Activated CD4-positive, alpha-beta T cell treated with anti-CD3 and anti-CD28 coated beads, Interleukin-2, amount 50 U/mL, for 24 hours (primary cell): ENCODE data around the gene ALPP.
"Not testable (repeated sequence)": the region's sequence is repeated elsewhere in the genome, so short reads cannot be mapped to it uniquely, and the experiment has no call there.

Source experiments
- DNase-seq, 2 donors: peaks; one replicate each; pipeline ENCODE4 v3.0.0-alpha.2; 2020; ENCODE audit warnings: low read depth in 1 of 2, low spot score in 1 of 2

ALPP gene

DNA sequence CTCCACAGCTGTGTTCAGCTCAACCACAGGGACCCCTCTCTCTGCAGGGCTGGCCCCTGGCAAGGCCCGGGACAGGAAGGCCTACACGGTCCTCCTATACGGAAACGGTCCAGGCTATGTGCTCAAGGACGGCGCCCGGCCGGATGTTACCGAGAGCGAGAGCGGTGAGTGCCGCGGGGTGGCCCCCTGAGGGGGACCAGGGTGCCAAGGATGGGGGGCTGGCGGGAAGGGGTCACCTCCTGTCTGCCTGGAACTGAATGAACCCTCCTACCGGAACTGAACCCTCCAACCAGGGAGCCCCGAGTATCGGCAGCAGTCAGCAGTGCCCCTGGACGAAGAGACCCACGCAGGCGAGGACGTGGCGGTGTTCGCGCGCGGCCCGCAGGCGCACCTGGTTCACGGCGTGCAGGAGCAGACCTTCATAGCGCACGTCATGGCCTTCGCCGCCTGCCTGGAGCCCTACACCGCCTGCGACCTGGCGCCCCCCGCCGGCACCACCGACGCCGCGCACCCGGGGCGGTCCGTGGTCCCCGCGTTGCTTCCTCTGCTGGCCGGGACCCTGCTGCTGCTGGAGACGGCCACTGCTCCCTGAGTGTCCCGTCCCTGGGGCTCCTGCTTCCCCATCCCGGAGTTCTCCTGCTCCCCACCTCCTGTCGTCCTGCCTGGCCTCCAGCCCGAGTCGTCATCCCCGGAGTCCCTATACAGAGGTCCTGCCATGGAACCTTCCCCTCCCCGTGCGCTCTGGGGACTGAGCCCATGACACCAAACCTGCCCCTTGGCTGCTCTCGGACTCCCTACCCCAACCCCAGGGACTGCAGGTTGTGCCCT is 2.9 kb downstream of the ALPP start:
- not testable (repeated sequence) for DNase-seq

- no peak for DNase-seq
Observed at GRCh38 chr2:232382331-232383225, 4.0 kb downstream of the ALPP start.

- no peak for DNase-seq
Observed at GRCh38 chr2:232384466-232384865, 5.9 kb downstream of the ALPP start.

- not testable (repeated sequence) for DNase-seq
Observed at GRCh38 chr2:232385058-232385457, 6.5 kb downstream of the ALPP start.

DNA sequence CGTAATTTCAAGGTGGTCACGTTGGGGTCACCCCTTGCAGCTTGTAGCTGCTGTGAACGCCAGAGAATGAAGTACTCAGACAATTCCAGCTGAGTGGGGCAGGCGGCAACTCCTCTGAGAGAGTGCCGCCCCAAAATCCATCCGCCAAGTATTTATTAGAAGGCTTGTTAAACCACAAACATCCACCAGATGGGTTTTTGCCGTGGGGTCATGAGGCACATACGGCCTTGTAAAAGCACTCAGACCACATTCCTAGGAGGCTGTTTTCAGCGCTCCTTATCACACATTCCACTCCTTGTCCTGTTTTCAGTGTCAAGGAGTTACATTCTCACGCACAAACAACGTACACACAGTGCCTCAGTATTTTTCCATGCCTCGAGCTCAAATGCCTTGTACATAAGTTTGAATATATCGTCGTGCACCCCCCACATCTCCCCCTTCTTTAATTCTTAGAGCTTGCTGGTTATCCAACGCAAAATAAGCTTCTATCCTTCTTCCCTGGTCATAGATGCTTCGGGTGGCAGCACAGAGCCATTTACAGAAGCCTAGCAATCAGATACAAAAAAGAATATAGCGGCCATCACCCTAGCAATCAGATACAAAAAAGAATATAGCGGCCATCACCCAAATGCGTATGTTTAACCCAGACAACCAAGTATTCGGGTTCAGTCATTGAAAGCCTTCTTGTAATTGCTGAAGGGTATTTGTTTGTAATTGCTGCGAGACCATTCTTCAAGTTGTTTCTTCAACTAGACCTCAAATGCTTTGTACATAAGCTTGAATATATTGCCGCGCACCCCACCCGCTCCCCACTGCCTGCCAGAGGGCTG is 7.3 kb downstream of the ALPP start:
- no peak for DNase-seq

DNA sequence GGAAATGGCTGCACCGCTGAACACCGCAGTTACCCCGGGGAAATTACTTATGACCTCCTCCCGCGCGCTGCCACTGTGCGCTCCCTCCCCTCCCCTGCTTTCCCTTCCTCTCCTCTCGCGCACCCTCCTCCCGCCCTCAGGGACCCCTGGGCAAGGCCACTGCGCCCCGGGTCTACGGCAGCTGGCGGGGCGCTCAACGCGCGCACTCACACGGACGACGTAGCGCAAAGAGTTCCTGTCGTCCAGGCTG is 7.9 kb downstream of the ALPP start:
- DNase-seq, result no peak

GRCh38 chr2:232386740-232387450 is 8.3 kb downstream of the ALPP start:
- DNase-seq, result no peak

- no peak for DNase-seq
Observed at GRCh38 chr2:232387451-232388171, 9.1 kb downstream of the ALPP start.

DNA sequence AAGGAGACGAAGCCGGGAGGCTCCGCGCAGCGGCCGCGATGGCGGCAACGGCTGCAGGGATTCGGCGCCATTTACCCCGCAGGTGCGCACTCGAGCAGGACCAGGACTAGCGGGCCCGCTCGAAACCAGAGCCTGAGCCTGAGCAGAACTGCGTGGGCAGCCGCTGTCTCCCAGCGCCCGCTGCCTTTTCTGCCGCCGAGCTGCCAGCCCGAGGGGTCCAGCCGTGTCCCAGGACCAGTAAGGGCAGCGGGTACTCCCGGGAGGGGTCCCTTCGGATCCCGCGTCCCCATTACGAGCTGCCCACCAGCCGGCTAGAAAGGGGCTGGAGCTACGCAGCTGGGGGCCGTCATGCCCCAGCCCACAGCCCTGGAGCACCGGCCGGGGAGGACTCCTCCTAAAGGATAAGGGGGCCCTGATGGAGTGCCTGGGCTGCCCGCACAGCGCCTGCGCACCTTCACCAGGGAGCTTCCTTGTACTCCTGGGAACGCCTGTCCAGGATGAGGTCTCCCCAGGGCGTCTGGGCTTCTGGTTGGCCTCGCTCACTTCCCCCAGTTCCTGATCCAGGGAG is 9.9 kb downstream of the ALPP start:
- DNase-seq, result no peak

DNA sequence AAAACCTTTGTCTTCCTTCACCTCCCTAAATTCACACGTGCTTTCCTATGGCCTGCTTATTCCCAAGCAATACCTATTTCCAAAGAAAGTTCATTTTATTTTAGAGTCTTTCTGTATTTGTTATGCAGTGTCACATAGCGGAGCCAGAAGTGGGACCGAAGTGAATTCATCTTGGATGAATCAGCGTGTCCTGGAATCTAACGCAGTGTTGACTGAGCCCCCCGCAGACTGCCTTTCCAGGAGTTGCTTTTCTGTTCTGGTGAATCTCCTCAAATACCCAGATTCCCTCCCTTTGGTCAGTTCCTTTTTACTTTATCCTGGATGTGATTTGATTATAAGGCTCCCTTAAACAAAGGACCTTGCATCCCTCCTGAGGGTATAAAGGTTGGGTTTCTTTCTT is 10.8 kb downstream of the ALPP start:
- DNase-seq, result no peak

GRCh38 chr2:232390661-232391060 is 12.1 kb downstream of the ALPP start:
- no peak for DNase-seq

DNA sequence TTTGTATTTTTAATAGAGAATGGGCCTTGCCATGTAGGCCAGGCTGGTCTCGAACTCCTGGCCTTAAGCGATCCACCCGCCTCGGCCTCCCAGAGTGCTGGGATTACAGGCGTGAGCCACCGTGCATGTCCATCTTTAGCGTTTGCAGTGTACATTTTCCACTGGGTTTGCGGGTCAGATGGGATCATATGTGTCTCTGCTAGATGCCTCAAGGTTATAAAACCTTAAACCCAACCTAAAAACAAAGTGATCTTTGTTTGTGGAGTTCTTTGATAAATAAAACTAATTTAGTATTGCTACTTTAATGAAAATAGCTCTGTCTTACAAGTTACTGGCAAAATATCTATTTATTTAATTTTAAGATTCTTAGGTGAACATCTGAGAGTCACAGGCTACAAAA is 15.0 kb downstream of the ALPP start:
- DNase-seq, result no peak

DNA sequence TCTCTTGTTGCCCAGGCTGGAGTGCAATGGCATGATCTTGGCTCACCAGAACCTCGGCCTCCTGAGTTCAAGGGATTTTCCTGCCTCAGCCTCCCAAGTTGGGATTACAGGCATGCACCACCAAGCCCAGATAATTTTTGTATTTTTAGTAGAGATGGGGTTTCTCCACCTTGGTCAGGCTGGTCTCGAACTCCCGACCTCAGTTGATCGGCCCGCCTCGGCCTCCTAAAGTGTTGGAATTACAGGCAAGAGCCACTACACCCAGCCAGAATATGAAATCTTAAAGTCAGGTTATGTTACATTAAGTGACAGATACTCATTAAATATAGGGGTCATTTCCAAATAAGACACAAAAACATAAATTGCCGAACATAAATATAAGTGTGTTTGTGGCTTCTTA is 15.9 kb downstream of the ALPP start:
- not testable (repeated sequence) for DNase-seq

GRCh38 chr2:232395586-232395985 is 17.0 kb downstream of the ALPP start:
- no peak for DNase-seq

DNA sequence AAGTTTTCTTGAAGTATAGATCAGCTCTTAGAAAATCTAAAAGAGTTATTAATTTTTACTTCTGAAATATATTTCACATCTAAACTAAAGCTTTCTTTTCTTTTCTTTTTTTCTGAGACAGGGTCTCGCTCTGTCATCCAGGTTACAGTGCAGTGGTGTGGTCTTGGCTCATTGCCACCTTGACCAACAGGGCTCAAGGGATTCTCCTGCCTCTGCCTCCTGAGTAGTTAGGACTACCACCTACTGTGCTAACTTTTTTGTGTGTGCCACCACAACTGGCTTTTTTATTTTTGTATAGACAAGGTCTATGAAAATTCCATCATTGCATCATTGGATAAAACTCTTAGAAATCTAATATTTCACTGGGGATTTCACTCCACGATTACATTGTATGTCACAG is 18.1 kb downstream of the ALPP start:
- DNase-seq, result no peak

DNA sequence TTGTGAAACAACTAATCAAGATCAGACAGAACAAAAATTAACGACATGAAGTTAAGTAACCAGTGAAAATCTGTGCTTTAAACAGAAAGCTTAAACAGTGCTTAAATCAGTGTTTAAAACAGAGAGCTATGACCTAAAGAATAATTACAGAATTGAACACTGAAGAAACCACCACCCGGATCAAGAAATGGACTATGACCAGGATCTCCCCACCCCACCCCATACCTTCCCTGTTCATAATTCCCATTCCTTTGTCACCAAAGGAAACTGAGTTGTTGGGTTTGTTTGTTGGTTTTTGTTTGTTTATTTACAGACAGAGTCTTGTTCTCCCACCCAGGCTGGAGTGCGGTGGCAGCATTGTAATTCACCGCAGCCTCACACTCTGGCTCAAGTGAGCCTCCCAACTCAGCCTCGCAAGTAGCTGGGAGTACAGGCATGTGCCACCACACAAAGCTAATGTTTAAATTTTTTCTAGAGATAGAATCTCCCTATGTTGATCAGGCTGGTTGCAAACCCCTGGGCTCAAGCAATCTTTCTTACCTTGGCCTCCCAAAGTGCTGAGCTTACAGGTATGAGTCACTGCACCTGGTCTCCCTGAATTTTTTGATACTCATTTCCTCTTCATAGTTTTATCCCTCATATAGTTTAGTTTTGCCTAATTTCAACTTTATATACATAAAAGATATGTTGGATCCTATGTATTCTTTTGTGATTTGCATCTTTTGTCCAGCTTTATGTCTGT is 19.9 kb downstream of the ALPP start:
- DNase-seq, result no peak

DNA sequence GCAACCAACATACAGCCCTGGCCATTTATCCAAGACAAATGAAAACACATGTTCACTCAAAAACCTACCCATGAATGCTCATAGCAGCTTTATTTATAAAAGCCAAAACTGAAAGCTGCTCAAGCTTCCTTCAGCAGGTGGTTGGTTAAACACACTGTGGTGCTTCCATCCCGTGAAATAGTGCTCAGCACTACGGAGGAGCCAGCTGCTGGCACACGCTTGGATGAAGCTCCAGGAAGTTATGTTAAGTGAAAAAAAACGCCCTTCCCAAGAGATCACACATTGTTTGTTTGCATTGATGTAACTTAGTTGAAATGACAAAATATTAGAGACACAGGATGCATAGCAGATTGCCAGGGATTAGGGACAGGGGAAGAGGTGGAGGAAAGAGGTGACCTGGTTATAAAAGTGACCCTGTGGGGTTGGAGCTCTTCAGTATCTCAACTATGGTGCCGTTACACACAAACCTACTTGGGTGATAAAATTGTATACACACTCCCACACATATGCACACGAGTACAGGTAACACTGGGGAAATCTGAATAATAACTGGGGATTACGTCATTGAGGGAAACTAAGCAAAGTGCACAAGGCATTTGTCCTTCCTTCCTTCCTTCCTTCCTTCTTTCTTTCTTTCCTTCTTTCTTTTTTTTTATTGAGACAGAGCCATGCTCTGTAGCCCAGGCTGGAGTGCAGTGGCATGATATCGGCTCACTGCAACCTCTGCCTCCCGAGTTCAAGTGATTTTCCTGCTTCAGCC is 21.9 kb downstream of the ALPP start:
- DNase-seq, result no peak

DNA sequence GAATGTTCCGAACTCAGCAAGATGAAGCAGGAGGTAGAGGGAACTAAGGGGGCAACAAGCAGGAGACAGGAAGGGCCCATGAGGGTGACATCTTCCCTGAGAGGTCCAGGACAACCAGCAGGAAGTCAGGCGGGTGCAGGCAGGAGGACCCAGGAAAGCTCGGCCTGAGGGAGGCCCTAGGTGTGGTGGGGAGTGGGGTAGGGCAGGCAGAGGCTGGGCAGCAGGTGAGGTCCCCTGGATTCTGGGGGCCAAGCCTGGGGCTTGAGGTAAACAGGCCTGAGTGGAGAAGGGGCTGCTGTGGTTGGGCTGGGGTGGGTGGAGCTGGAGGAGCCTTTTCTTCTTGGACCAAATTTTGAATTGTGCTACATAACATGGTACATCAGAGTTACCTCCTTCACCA is 24.0 kb downstream of the ALPP start:
- DNase-seq, result no peak
